GM12892 (cell line): ENCODE data around the gene PDSS2.

Experiments used
- POLR2A ChIP-seq: IDR thresholded peaks from 2 replicates; pipeline ENCODE4 v1.6.1; 2011; ENCODE audit warnings: low read depth, low read length, control low read depth
- POLR2AphosphoS5 ChIP-seq: IDR thresholded peaks from 2 replicates; pipeline ENCODE4 v1.6.1; 2011; ENCODE audit warnings: low read depth, low read length, control low read depth
- TAF1 ChIP-seq: IDR thresholded peaks from 2 replicates; pipeline ENCODE4 v1.6.1; 2011; ENCODE audit warnings: low read depth, mild to moderate bottlenecking, control low read depth, low read length, borderline replicate concordance

- TF ChIP-seq POLR2AphosphoS5, result no peak
- no peak for TF ChIP-seq POLR2A
- no peak for TF ChIP-seq TAF1
Measured at GRCh38 chr6:107360476-107360875, 98.9 kb downstream of the PDSS2 start.
